Panc1 (cell line): Measurements from ENCODE around the gene ANKRD33B. TPM values are rescaled to one million over a fixed set of nuclear protein-coding genes. Genes with fewer than 3 reads are reported as not detected.

Experiments
- ATAC-seq: fragments of 200-7000 bp; cut with Tn5 transposase; 2 replicates; pipeline ENCODE4 v1.9.1; 2020; ENCODE audit warnings: mild to moderate bottlenecking, moderate library complexity
- BruUV-seq: library from RNA; stranded (reverse); fragments of 400-500 nt; replicated peaks from 2 replicates; lab custom pipeline; 2021; lab: Mats Ljungman, UMichigan
- CTCF ChIA-PET: fragments of 300-600 bp; sonication (Branson Sonifier 250); formaldehyde crosslinking; loops from one replicate; lab custom pipeline; 2022; ENCODE audit warnings: antibody characterized with exemption; lab: Charles Lee
- POLR2A ChIA-PET: fragments of 300-600 bp; sonication (Branson Sonifier 250); formaldehyde crosslinking; loops from one replicate; lab custom pipeline; 2022; ENCODE audit warnings: antibody characterized with exemption; lab: Charles Lee
- DNase-seq: peaks from one replicate; pipeline ENCODE4 v3.0.0-alpha.2; 2010; ENCODE audit warnings: low read depth, low spot score
- H3K27ac ChIP-seq: 2 replicates; pipeline ENCODE4 v1.5.1; 2011; ENCODE audit warnings: mild to moderate bottlenecking, low read length, inconsistent platforms
- H3K27me3 ChIP-seq: fragments of 200-500 bp; sonication (Bioruptor generic); 2 replicates; pipeline ENCODE4 v1.6.0; 2014; ENCODE audit warnings: low read length, inconsistent platforms; ENCODE audit not compliant: control insufficient read depth, insufficient read depth
- H3K36me3 ChIP-seq: fragments of 200-500 bp; sonication (Bioruptor generic); 2 replicates; pipeline ENCODE4 v1.5.1; 2014; ENCODE audit warnings: inconsistent platforms, mild to moderate bottlenecking, low read length, moderate library complexity; ENCODE audit not compliant: control insufficient read depth, insufficient read depth
- H3K4me1 ChIP-seq: 2 replicates; pipeline ENCODE4 v1.5.1; 2011; ENCODE audit warnings: inconsistent platforms, mild to moderate bottlenecking, low read length, moderate library complexity; ENCODE audit not compliant: control insufficient read depth, insufficient read depth
- H3K4me3 ChIP-seq, 2 experiments: 2 replicates each; pipeline ENCODE4 v1.5.1; 2011 to 2012; ENCODE audit warnings: low read depth in 2 of 2, low read length in 2 of 2, mild to moderate bottlenecking in 2 of 2, inconsistent platforms in 1 of 2, moderate library complexity in 1 of 2
- H3K9me3 ChIP-seq: fragments of 200-500 bp; sonication (Bioruptor generic); 2 replicates; pipeline ENCODE4 v1.5.1; 2014; ENCODE audit warnings: low read depth, mild to moderate bottlenecking, inconsistent platforms, low read length, moderate library complexity; ENCODE audit not compliant: control insufficient read depth, insufficient read depth
- CTCF ChIP-seq: fragments of 450-650 bp; IDR thresholded peaks from 2 replicates; pipeline ENCODE4 v1.5.1; 2017; ENCODE audit warnings: mild to moderate bottlenecking
- POLR2AphosphoS5 ChIP-seq: IDR thresholded peaks from 2 replicates; pipeline ENCODE4 v1.6.1; 2012; ENCODE audit warnings: mild to moderate bottlenecking, low read depth, low read length, moderate library complexity
- REST ChIP-seq, 2 experiments: IDR thresholded peaks; 2 replicates each; pipeline ENCODE4 v1.6.1; 2011 to 2012; ENCODE audit warnings: low read depth in 2 of 2, control low read depth in 1 of 2, low read length in 1 of 2, mild to moderate bottlenecking in 1 of 2, moderate library complexity in 1 of 2; ENCODE audit not compliant: insufficient read depth in 1 of 2
- SIN3A ChIP-seq: IDR thresholded peaks from 2 replicates; pipeline ENCODE4 v1.6.1; 2012; ENCODE audit warnings: low read depth, mild to moderate bottlenecking, low read length, moderate library complexity, borderline replicate concordance; ENCODE audit not compliant: insufficient read depth
- TCF7L2 ChIP-seq: IDR thresholded peaks from 2 replicates; pipeline ENCODE4 v1.6.1; 2011; ENCODE audit warnings: mild to moderate bottlenecking, low read depth, low read length, inconsistent platforms
- in situ Hi-C: cut with HindIII; loops from 2 replicates; pipeline ENCODE4 v1.10.0; 2016; ENCODE audit warnings: low sequenced_read_pairs, low pct_unique_long_range_greater_than_20kb
- intact Hi-C: fragments of 100-400 bp; cut with micrococcal nuclease; formaldehyde crosslinking; loops from one replicate; pipeline ENCODE4 v1.10.0; 2022; ENCODE audit not compliant: unreplicated experiment
- total RNA-seq: library from RNA; stranded (reverse); gene quantifications from one replicate; pipeline ENCODE4 v1.2.1, GENCODE V29; 2021; ENCODE audit not compliant: unreplicated experiment

Gene ANKRD33B
- total RNA-seq, 1 experiment from 2014 or later, result 19.1 TPM

GRCh38 chr5:10647640-10648039 lies 83.8 kb downstream of the ANKRD33B start:
- ATAC-seq (no peak), DNase-seq (no peak)
- H3K9me3 ChIP-seq, result no peaks in the 10 kb centered on the region
- H3K4me1 ChIP-seq, result no peaks in the 10 kb centered on the region; the same call in 1 of the 2 replicates
- intact Hi-C loops (no loop called here), in situ Hi-C loops (no loop called here)
- H3K27ac ChIP-seq, result no peak overlapping the region
- BruUV-seq, result no TSS peak
- no peaks in the 10 kb centered on the region for H3K36me3 ChIP-seq
- H3K27me3 ChIP-seq, result no peaks in the 10 kb centered on the region
- CTCF ChIA-PET, result no interaction called here
- TF ChIP-seq POLR2AphosphoS5 (no peak), TCF7L2 (no peak), REST (IDR thresholded peaks at IDR 0.05; ENCODE audit: insufficient read depth in 1 of 2, low read depth in 2 of 2, low read length in 1 of 2) (no peak), CTCF (no peak), SIN3A (no peak)
- POLR2A ChIA-PET, result no interaction called here
- no peak overlapping the region for H3K4me3 ChIP-seq

- no peaks in the 10 kb centered on the region for H3K36me3 ChIP-seq
- BruUV-seq, result no TSS peak
- ATAC-seq, result no peak
- TF ChIP-seq CTCF, result no peak
- TF ChIP-seq SIN3A, result no peak
- TF ChIP-seq POLR2AphosphoS5, result no peak
- no peak for TF ChIP-seq REST (IDR thresholded peaks at IDR 0.05; ENCODE audit: insufficient read depth in 1 of 2, low read depth in 2 of 2, low read length in 1 of 2)
- no peak for TF ChIP-seq TCF7L2
- H3K4me3 ChIP-seq, result no peak overlapping the region
- intact Hi-C loops (no loop called here), in situ Hi-C loops (no loop called here)
- ChIA-PET POLR2A (no interaction called here), CTCF (no interaction called here)
- DNase-seq, result no peak
- no peaks in the 10 kb centered on the region; the same call in 1 of the 2 replicates for H3K4me1 ChIP-seq
- no peaks in the 10 kb centered on the region for H3K9me3 ChIP-seq
- H3K27ac ChIP-seq, result no peak overlapping the region
- no peaks in the 10 kb centered on the region for H3K27me3 ChIP-seq
These were observed 85.2 kb downstream of the ANKRD33B start for GRCh38 chr5:10648806-10649665.
